CD4-positive, alpha-beta T cell treated with Interleukin-2 at 100 ng/mL for 4 hours (primary cell): ENCODE measurements around the gene ELAPOR2.
"Not testable (repeated sequence)": the region's sequence is repeated elsewhere in the genome, so short reads cannot be mapped to it uniquely, and the experiment has no call there.

ENCODE experiments used
- DNase-seq: peaks from one replicate; pipeline ENCODE4 v3.0.0-alpha.2; 2020; ENCODE audit warnings: low spot score

Gene ELAPOR2

DNA sequence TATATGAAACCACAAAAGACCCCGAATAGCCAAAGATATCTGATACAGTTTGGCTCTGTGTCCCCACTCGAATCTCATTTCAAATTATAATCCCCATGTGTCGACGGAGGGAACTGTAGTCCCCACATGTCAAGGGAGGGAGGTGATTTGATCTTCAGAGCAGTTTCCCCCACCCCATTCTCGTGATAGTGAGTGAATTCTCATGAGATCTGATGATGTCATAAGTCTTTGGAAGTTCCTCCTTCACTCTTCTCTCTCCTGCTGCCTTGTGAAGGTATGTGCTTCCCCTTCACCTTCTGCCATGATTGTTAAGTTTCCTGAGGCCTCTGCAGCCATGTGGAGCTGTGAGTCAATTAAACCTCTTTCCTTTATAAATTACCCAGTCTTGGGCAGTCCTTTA, 13.0 kb downstream of the ELAPOR2 start:
- no peak for DNase-seq

DNA sequence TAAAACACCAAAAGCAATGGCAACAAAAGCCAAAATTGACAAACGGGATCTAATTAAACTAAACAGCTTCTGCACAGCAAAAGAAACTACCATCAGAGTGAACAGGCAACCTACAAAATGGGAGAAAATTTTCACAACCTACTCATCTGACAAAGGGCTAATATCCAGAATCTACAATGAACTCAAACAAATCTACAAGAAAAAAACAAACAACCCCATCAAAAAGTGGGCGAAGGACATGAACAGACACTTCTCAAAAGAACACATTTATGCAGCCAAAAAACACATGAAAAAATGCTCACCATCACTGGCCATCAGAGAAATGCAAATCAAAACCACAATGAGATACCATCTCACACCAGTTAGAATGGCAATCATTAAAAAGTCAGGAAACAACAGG, 14.7 kb downstream of the ELAPOR2 start:
- not testable (repeated sequence) for DNase-seq

DNA sequence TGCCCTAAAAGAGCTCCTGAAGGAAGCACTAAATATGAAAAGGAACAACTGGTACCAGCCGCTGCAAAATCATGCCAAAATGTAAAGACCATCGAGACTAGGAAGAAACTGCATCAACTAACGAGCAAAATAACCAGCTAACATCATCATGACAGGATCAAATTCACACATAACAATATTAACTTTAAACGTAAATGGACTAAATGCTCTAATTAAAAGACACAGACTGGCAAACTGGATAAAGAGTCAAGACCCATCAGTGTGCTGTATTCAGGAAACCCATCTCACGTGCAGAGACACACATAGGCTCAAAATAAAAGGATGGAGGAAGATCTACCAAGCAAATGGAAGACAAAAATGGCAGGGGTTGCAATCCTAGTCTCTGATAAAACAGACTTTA, 17.9 kb downstream of the ELAPOR2 start:
- not testable (repeated sequence) for DNase-seq

DNA sequence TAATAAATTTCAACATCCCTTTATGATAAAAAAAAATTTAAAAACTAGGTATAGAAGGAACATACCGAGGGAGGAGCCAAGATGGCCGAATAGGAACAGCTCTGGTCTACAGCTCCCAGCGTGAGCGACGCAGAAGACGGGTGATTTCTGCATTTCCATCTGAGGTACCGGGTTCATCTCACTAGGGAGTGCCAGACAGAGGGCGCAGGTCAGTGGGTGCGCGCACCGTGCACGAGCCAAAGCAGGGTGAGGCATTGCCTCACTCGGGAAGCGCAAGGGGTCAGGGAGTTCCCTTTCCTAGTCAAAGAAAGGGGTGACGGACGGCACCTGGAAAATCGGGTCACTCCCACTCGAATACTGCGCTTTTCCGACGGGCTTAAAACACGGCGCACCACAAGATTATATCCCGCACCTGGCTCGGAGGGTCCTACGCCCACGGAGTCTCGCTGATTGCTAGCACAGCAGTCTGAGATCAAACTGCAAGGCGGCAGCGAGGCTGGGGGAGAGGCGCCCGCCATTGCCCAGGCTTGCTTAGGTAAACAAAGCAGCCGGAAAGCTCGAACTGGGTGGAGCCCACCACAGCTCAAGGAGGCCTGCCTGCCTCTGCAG, 19.7 kb downstream of the ELAPOR2 start:
- peak; percentile 22 for DNase-seq

DNA sequence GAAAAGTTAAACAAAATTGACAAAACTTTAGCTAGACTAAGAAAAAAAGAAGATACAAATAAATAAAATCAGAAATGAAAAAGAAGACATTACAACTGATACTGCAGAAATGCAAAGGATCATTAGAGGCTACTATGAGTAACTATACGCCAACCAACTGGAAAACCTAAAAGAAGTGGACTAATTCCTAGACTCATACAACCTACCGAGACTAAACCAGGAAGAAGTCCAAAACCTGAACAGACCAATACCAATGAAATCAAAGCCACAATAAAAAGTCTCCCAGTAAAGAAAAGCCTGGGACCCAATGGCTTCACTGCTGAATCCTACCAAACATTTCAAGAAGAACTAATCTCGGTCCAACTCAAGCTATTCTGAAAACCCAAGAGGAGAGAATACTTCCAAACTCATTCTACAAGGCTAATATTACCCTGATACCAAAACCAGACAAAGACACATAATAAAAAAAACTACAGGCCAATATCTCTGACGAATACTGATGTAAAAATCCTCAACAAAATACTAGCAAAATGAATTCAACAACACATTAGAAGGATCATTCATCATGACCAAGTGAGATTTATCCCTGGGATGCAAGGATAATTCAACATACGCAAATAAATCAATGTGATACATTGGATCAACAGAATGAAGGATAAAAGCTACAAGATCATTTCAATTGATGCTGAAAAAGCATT, 20.3 kb downstream of the ELAPOR2 start:
- no peak for DNase-seq

DNA sequence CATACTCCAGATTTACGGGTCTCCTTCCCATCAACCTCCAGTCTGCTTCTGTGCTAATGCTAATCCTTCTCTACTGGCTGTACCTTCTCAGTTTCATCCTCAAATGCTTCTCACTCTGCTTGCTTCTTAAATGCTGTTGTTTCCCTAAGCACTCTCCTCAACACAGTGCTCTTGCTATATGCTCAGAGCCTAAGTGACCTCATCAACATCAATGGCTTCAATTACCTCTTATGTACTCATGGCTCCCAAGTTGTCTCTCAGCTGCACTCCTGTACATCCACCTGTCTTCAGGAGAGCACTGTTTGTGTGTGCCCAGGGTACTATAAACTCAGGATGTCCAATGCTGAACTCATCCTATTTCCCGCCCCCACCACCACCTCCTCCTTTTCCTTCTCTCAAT, 22.5 kb downstream of the ELAPOR2 start:
- no peak for DNase-seq

DNA sequence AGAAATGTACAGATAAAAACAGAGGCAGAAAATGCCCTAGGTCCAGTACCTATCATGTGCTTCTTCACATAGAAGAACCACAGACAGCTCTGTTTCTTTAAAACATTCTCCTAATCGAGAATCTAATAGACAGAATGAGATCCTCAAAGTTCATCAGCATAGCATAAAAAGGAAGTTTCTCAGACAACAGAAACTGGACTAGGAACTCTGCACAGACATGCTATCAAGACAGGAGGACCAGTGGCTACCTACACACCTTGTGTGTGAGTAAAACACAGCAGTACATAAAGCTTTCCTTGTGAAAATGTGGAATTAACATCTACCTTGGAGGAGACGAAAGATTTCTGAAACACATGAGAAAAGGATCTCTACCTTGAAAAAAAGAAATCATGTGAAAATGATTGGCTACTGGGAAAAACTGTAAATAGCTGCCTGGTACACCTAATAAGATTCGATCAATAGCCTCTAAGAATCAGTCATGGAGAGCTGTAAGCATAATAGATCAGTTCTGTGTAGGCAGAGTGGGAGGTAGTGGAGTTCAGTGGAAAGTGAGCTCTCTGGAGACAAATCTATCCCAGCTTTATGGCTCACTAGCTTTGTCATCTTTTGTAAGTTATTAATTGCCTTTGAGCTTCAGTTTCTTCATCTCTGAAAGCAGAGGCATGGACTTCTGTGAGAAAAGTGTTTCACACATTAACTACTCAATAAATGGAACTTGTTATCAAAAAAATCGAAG, 26.7 kb downstream of the ELAPOR2 start:
- no peak for DNase-seq

DNA sequence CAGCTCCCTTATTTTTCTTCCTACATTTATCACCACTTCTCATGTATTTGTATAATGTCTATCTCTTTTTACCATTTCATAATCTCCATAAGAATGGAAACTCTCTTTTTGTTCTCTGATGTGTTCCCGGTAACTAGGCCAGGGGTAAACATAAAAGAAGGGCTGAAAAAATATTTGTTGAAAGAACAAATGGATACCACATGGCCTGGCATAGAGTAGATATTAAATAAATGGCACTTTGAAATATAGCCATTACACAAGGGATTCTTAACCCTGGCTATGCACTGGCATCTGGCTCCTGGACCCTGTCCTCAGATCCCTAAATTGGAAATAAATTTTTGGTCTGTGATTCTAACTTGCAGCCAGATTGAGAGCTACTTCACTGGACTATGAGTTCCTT, 30.4 kb downstream of the ELAPOR2 start:
- no peak for DNase-seq

DNA sequence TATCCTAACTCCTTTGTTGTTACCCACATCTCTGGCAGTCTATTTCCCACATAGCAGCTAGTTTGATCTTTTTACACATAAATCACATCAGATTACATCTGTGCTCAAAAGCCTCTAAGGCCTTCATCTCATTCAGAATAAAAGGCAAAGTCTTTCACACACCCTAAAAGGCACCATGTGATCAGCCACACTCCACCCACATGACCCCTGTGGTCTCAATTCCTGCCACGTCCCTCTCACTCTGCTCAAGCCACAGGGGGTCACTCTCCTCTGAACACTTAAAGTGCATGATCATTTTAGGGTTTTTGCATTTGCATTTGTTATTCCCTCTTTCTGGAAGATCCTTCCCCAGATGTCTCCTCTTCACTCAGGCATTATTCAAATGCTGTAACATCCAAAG, 30.8 kb downstream of the ELAPOR2 start:
- no peak for DNase-seq

DNA sequence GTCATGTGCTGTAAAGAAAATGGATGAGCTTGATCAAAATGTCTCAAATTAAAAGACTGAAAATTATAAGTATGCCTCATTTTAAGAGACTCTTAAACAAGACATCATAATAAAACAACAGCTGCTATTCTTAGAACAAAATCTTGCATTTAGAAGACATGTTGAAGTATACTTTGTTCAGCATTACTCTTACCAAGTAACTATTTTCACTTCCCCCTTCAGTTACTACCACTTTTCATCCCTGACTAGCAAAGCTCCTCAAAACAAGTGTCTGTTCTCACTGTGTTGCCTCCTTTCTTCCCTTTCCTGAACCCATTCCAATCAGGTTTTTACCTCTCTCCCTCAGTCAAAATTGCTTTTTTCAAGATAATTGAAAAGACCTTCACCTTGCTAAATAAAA, 31.6 kb downstream of the ELAPOR2 start:
- DNase-seq: no peak

DNA sequence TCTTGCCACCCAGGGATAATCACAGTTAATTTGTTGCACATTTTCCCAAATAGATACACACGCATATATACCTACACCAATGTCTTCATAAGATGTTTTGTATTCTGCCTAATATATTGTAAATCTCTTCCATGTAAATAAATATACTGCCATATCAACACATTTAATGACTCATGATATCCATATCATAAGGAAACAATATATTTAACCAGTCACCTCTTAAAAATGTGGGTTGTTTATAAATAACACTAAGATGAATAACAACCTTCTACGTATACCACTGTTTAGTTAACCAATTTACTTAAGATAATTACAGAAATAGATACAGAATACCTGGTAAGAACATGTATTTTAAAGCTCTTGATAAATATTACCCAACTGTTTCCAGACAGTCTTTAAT, 38.2 kb downstream of the ELAPOR2 start:
- no peak for DNase-seq

DNA sequence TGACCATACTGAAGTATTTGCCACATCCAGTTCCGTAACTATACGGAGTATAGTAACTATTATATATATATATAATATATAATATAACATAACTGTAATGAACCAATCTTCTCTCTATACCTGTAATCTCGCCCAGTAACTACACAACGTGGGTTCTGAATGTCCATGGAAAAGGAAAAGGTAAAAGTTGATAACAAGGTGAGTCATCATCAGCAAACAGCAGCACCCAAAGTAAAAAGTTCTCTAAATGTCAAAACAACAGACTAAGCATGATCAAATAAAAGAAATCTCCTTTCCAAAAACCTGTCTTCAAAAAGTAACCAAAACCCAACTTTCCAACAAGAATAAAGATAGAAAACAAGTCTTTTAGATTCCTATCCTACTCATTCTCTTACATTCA, 42.8 kb downstream of the ELAPOR2 start:
- DNase-seq: no peak

DNA sequence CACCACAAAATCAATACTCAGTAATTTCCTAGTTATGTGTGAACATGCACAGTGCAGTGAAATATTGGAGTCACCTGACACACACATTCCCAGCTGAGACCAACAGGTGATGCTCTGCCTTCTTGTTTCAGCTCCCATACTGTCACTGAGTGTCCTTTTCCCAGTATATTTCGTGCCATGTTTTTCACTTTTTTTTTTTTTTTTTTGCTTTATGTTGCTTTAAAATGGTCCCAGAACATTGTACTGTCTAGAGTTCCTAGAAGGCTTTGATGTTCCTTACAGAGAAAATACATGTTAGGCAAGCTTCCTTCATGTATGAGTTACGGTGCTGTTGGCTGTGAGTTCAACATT, 45.6 kb downstream of the ELAPOR2 start:
- DNase-seq: no peak

DNA sequence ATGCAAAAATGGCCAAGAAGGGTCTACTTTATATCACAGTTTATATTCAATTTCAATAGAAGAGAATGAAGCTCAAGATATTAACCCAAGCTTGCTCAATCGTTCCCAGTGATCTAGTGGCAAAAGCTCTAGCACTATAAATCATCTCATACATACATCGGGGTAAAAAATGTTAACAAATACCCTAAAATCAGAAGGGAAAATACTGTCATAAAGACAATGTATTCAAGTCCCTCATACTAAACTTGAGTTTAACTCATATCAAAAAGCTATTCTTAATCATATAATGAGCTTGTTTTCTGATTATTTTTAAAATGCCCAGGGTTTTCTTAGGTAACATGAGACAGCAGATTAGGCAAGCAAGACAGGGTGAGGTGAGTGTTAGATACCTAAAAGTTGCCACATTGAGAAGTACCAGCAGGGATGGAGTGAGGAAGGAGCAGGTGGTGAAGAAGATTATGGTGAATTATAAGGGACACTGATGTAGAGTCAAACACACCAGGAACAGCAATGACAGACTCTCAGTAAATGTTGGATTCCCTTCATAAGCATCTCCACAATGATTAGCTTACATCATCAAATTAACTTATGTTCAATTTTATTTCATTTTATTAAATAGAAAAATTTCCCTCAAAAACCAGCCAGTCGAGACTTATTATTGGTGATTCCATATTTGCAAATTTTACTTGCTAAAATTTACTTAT, 46.2 kb downstream of the ELAPOR2 start:
- DNase-seq: no peak
